Natural killer cell (primary cell): ENCODE measurements around the gene SLC39A9. TPM values are rescaled to one million over a fixed set of nuclear protein-coding genes. Genes with fewer than 3 reads are reported as not detected.

Experiments
- ATAC-seq, 3 donors: fragments of 150-1000 bp in 2 of 3; fragments of 200-7000 bp in 1 of 3; cut with Tn5 transposase; 1 replicate in 1 of 3; 2 replicates in 2 of 3; pipeline ENCODE4 v1.10.0; 2021; ENCODE audit warnings: mild to moderate bottlenecking in 2 of 3, moderate library complexity in 2 of 3
- DNase-seq, 2 donors: peaks; one replicate each; pipeline versions ENCODE4 v3.0.0 to v3.0.0-alpha.2; 2013 to 2021; ENCODE audit warnings: mixed read lengths in 1 of 2
- H3K27ac ChIP-seq: one replicate; pipeline ENCODE4 v1.5.1; 2013; ENCODE audit warnings: mild to moderate bottlenecking, low read length
- H3K27me3 ChIP-seq: one replicate; pipeline ENCODE4 v1.6.1; 2013; ENCODE audit warnings: low read length; ENCODE audit not compliant: control insufficient read depth, insufficient read depth
- H3K36me3 ChIP-seq: one replicate; pipeline ENCODE4 v1.6.1; 2013; ENCODE audit warnings: low read length; ENCODE audit not compliant: control insufficient read depth, insufficient read depth
- H3K4me1 ChIP-seq: one replicate; pipeline ENCODE4 v1.6.1; 2013; ENCODE audit warnings: low read length; ENCODE audit not compliant: control insufficient read depth, insufficient read depth
- H3K4me3 ChIP-seq: one replicate; pipeline ENCODE4 v1.5.1; 2013; ENCODE audit warnings: low read length
- H3K9me3 ChIP-seq: one replicate; pipeline ENCODE4 v1.6.1; 2013; ENCODE audit warnings: low read length; ENCODE audit not compliant: control insufficient read depth, insufficient read depth
- H3K27ac Mint-ChIP-seq, 2 donors: one replicate each; pipeline ENCODE4 v1.8.0; 2022; ENCODE audit warnings: mild to moderate bottlenecking in 2 of 2, mixed read lengths in 2 of 2, moderate library complexity in 1 of 2
- H3K27me3 Mint-ChIP-seq, 2 donors: one replicate each; pipeline ENCODE4 v1.8.0; 2022; ENCODE audit warnings: low read depth in 2 of 2, mixed read lengths in 2 of 2
- H3K36me3 Mint-ChIP-seq: one replicate; pipeline ENCODE4 v1.8.0; 2022; ENCODE audit warnings: mixed read lengths
- H3K4me1 Mint-ChIP-seq, 2 donors: one replicate each; pipeline ENCODE4 v1.8.0; 2022; ENCODE audit warnings: mixed read lengths in 2 of 2
- H3K4me3 Mint-ChIP-seq: one replicate; pipeline ENCODE4 v1.8.0; 2022; ENCODE audit warnings: mild to moderate bottlenecking, moderate library complexity, mixed read lengths
- H3K9me3 Mint-ChIP-seq, 2 donors: one replicate each; pipeline ENCODE4 v1.8.0; 2022; ENCODE audit warnings: mixed read lengths in 2 of 2
- WGBS: methylation state at CpG from one replicate; pipeline ENCODE4 v1.1.7; 2013; ENCODE audit warnings: missing lambda C conversion rate; ENCODE audit not compliant: insufficient coverage; 5-methylcytosine and 5-hydroxymethylcytosine counted together
- intact Hi-C: fragments of 100-400 bp; cut with micrococcal nuclease; formaldehyde crosslinking; loops from one replicate; pipeline ENCODE4 v1.14.2; 2022
- total RNA-seq, 4 donors: library from RNA; stranded (reverse); fragments of 120-200 nt in 1 of 4; gene quantifications; one replicate each; pipeline versions ENCODE4 v1.2.3 to v1.2.4, GENCODE V29; 2013 to 2022
- TF ChIP-seq, protein P1 (sequence below): fragments of 200-600 bp; IDR thresholded peaks from one replicate; pipeline ENCODE4 v1.8.0; 2022; ENCODE audit warnings: antibody characterized with exemption

SLC39A9 gene
- total RNA-seq, 3 donors from 2014 or later (not counting 1 experiment from before 2014, with no cell fraction given): 30.9 to 34.6 (median 33.0) TPM

DNA sequence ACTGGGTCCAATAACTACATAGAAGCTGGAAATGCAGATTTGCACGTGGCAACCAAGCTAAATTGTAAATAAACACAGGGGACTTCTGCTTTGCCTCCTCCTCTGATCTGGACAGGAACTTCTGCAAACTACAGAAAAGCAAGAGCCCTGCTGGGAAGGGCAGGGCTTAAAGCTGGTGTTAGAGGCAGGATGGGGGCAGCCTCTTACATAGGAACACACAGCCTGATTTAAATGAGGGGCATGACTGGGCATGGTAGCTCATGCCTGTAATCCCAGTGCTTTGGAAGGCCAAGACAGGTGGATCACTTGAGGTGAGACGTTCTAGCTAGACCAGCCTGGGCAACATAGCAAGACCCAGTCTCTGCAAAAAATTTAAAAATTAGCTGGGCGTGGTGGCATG lies 47.1 kb upstream of the SLC39A9 start:
- Mint-ChIP-seq H3K27me3 (peaks cover 0 to 10% of the 10 kb centered on the region in 2 donors), H3K9me3 (no peaks in the 10 kb centered on the region), H3K4me3 (no peak overlapping the region), H3K4me1 (peaks cover 8 to 9% of the 10 kb centered on the region in 2 donors), H3K36me3 (no peaks in the 10 kb centered on the region), H3K27ac (no peak overlapping the region)
- 59% methylated on average over 3 of the region's 3 CpGs for WGBS
- Histone ChIP-seq H3K4me3 (no peak overlapping the region), H3K4me1 (peaks cover 14% of the 10 kb centered on the region), H3K9me3 (no peaks in the 10 kb centered on the region), H3K27ac (no peak overlapping the region), H3K36me3 (no peaks in the 10 kb centered on the region), H3K27me3 (no peaks in the 10 kb centered on the region)
- TF ChIP-seq, protein P1, sequence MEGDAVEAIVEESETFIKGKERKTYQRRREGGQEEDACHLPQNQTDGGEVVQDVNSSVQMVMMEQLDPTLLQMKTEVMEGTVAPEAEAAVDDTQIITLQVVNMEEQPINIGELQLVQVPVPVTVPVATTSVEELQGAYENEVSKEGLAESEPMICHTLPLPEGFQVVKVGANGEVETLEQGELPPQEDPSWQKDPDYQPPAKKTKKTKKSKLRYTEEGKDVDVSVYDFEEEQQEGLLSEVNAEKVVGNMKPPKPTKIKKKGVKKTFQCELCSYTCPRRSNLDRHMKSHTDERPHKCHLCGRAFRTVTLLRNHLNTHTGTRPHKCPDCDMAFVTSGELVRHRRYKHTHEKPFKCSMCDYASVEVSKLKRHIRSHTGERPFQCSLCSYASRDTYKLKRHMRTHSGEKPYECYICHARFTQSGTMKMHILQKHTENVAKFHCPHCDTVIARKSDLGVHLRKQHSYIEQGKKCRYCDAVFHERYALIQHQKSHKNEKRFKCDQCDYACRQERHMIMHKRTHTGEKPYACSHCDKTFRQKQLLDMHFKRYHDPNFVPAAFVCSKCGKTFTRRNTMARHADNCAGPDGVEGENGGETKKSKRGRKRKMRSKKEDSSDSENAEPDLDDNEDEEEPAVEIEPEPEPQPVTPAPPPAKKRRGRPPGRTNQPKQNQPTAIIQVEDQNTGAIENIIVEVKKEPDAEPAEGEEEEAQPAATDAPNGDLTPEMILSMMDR: no peak
- ATAC-seq (no peak), DNase-seq (no peak)
- intact Hi-C loops: no loop called here

DNA sequence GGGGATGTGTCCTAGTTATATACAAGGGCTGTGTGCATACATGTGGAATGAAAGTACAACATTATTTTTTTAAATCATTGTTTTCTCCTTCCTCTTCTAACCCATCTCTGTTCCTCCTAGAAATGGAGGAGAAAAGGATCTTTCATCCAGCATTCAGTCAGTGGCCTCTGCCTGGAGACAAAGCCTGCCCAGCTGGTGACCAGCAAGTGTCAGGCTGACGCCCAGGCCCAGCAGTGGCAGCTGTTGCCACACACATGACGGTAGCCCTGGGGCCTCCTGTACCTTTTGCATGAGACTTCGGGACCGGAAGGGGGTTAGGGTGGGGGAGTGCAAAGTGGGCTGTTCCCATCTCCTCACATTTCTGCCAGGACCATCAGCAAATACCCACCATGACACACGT lies 46.6 kb upstream of the SLC39A9 start:
- intact Hi-C loops: no loop called here
- H3K27ac ChIP-seq: no peak overlapping the region
- H3K36me3 ChIP-seq: no peaks in the 10 kb centered on the region
- no peaks in the 10 kb centered on the region for H3K36me3 Mint-ChIP-seq
- no peak overlapping the region for H3K4me3 Mint-ChIP-seq
- no peak overlapping the region for H3K27ac Mint-ChIP-seq
- peaks cover 8 to 9% of the 10 kb centered on the region in 2 donors for H3K4me1 Mint-ChIP-seq
- H3K4me1 ChIP-seq: peaks cover 14% of the 10 kb centered on the region
- H3K27me3 Mint-ChIP-seq: peaks cover 0 to 10% of the 10 kb centered on the region in 2 donors
- H3K4me3 ChIP-seq: no peak overlapping the region
- DNase-seq: no peak
- H3K9me3 ChIP-seq: no peaks in the 10 kb centered on the region
- 92% methylated on average over 3 of the region's 5 CpGs for WGBS
- no peak for ATAC-seq
- TF ChIP-seq, protein P1: no peak
- H3K9me3 Mint-ChIP-seq: no peaks in the 10 kb centered on the region
- H3K27me3 ChIP-seq: no peaks in the 10 kb centered on the region

DNA sequence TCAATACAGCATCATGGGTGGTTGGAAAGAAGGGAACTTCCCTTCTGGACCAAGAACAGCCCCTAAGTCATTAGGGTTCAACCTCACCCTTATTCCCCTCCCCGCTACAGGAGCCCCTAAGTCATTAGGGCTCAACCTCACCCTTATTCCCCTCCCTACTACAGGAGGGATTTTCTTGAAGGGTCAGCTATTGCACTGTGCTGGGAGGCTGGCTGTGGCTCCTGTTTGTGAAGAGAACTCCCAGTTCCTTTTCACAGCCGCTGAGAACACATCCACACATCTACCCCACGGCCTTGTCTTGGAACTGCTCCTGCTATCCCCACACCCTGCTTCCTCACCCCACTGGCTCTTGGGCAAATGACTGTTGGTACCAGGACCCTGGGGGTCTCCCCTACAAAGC lies 45.3 kb upstream of the SLC39A9 start:
- H3K4me3 ChIP-seq: no peak overlapping the region
- DNase-seq (no peak), ATAC-seq (no peak)
- Mint-ChIP-seq H3K9me3 (no peaks in the 10 kb centered on the region), H3K4me3 (no peak overlapping the region), H3K27ac (no peak overlapping the region), H3K4me1 (peaks cover 8 to 9% of the 10 kb centered on the region in 2 donors), H3K27me3 (peaks cover 0 to 9% of the 10 kb centered on the region in 2 donors), H3K36me3 (no peaks in the 10 kb centered on the region)
- H3K4me1 ChIP-seq: peaks cover 14% of the 10 kb centered on the region
- no peaks in the 10 kb centered on the region for H3K9me3 ChIP-seq
- no peaks in the 10 kb centered on the region for H3K36me3 ChIP-seq
- WGBS: 90% methylated on average over 3 of the region's 3 CpGs
- intact Hi-C loops: no loop called here
- no peak overlapping the region for H3K27ac ChIP-seq
- H3K27me3 ChIP-seq: no peaks in the 10 kb centered on the region
- TF ChIP-seq, protein P1: no peak
